Osteoblast (primary cell): Measurements from ENCODE around the gene RTL1. TPM values are rescaled to one million over a fixed set of nuclear protein-coding genes. Genes with fewer than 3 reads are reported as not detected.

Source experiments
- DNase-seq: peaks from one replicate; pipeline ENCODE4 v3.0.0; 2011; ENCODE audit warnings: low spot score, mixed read lengths; ENCODE audit not compliant: insufficient read length; ENCODE audit errors: missing footprints
- H2AFZ ChIP-seq: 2 replicates; pipeline ENCODE4 v1.6.0; 2011; ENCODE audit warnings: mild to moderate bottlenecking, low read length
- H3K27ac ChIP-seq: 2 replicates; pipeline ENCODE4 v1.5.1; 2011; ENCODE audit warnings: mild to moderate bottlenecking, low read depth, low read length, moderate library complexity
- H3K27me3 ChIP-seq: 2 replicates; pipeline ENCODE4 v1.6.0; 2012; ENCODE audit warnings: mild to moderate bottlenecking, control low read depth, inconsistent platforms, low read length, moderate library complexity; ENCODE audit not compliant: insufficient read depth
- H3K36me3 ChIP-seq: 2 replicates; pipeline ENCODE4 v1.5.1; 2011; ENCODE audit warnings: mild to moderate bottlenecking, low read length, control low read depth, moderate library complexity; ENCODE audit not compliant: insufficient read depth
- H3K4me1 ChIP-seq: 2 replicates; pipeline ENCODE4 v1.5.1; 2011; ENCODE audit warnings: mild to moderate bottlenecking, low read length, control low read depth, moderate library complexity; ENCODE audit not compliant: insufficient read depth
- H3K4me2 ChIP-seq: 2 replicates; pipeline ENCODE4 v1.6.0; 2011; ENCODE audit warnings: mild to moderate bottlenecking, low read length; ENCODE audit not compliant: insufficient read depth
- H3K4me3 ChIP-seq: fragments of 200-600 bp; sonication (generic); 3 replicates; pipeline ENCODE4 v1.5.1; 2012; ENCODE audit warnings: mild to moderate bottlenecking, low read length, inconsistent platforms; ENCODE audit not compliant: insufficient read depth
- H3K79me2 ChIP-seq: 2 replicates; pipeline ENCODE4 v1.6.0; 2012; ENCODE audit warnings: mild to moderate bottlenecking, low read length, control low read depth, inconsistent platforms; ENCODE audit not compliant: insufficient read depth
- H3K9me3 ChIP-seq: 2 replicates; pipeline ENCODE4 v1.5.1; 2011; ENCODE audit warnings: low read depth, low read length, control low read depth
- H4K20me1 ChIP-seq: 2 replicates; pipeline ENCODE4 v1.6.0; 2012; ENCODE audit warnings: mild to moderate bottlenecking, low read length, control low read depth; ENCODE audit not compliant: insufficient read depth
- total RNA-seq: library from RNA; depleted of rRNA; stranded (reverse); fragments of >200 nt; gene quantifications from 2 replicates; pipeline ENCODE4 v1.2.3, GENCODE V29; 2012
- TF ChIP-seq, protein P1 (sequence below): IDR thresholded peaks from 2 replicates; pipeline ENCODE4 v1.5.1; 2011; ENCODE audit warnings: mild to moderate bottlenecking, low read depth, low read length, moderate library complexity; ENCODE audit errors: extremely low read depth

Gene RTL1
- total RNA-seq, 1 donor: not detected

DNA sequence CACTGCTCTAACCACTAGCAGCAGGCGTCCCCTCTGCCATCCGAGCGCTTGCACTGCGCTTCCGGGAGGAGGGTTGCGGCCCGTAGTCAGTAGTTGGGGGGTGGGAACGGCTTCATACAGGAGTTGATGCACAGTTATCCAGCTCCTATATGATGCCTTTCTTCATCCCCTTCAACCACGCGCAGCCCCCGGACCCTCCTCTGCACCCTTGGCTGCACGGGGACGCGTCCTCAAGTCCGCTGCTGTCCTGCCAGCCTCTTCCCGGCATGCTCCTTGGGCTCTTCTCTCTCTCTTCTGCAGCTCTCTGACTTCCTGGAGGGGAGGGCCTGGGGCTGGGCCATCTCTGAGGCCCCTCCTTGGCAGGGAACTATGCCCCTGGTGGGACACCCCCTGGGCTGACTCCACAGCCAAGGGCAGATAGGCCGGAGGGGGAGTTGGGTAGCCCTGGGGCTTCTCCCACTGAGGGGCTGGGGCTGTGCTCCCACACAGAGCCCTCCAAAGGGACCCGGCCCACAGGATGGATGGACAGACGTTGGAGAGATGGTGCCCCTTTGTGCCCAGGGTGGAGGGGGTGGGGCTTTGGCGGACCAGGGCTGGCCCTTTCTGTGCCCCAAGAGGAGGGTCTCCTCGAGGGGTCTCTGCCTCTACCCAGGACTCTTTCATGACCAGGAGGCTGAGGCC lies 29.0 kb downstream of the RTL1 start:
- no peaks in the 10 kb centered on the region for H3K9me3 ChIP-seq

DNA sequence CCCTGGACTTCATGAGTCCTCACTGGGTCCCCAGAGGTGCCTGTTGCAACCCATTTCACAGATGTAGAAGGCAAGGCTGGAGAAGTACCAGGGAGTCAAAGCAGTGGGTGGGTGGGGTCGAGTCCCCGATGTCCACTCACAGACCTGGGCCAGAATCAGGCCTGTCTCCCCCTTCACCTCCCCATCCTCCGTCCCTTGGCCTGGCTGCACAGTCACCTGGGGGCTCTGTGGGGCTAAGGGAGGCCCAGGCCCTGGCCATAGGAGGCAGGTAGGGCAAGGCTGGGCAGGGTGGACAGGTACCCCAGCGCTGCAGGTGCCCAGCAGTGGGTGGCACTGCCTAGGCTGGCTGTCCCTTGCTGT lies 29.5 kb downstream of the RTL1 start:
- no peak for DNase-seq
- H3K4me3 ChIP-seq: no peak overlapping the region
- H3K4me1 ChIP-seq: no peaks in the 10 kb centered on the region
- no peak overlapping the region for H3K27ac ChIP-seq
- H3K79me2 ChIP-seq: peaks cover 60% of the 10 kb centered on the region
- no peak overlapping the region for H2AFZ ChIP-seq
- H4K20me1 ChIP-seq: peaks cover 58% of the 10 kb centered on the region
- no peaks in the 10 kb centered on the region for H3K27me3 ChIP-seq
- H3K9me3 ChIP-seq: no peaks in the 10 kb centered on the region
- H3K4me2 ChIP-seq: no peak overlapping the region
- TF ChIP-seq, protein P1, sequence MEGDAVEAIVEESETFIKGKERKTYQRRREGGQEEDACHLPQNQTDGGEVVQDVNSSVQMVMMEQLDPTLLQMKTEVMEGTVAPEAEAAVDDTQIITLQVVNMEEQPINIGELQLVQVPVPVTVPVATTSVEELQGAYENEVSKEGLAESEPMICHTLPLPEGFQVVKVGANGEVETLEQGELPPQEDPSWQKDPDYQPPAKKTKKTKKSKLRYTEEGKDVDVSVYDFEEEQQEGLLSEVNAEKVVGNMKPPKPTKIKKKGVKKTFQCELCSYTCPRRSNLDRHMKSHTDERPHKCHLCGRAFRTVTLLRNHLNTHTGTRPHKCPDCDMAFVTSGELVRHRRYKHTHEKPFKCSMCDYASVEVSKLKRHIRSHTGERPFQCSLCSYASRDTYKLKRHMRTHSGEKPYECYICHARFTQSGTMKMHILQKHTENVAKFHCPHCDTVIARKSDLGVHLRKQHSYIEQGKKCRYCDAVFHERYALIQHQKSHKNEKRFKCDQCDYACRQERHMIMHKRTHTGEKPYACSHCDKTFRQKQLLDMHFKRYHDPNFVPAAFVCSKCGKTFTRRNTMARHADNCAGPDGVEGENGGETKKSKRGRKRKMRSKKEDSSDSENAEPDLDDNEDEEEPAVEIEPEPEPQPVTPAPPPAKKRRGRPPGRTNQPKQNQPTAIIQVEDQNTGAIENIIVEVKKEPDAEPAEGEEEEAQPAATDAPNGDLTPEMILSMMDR: no peak
- peaks cover 6% of the 10 kb centered on the region for H3K36me3 ChIP-seq

More for the DNA sequence above, 29.0 kb downstream of the RTL1 start:
- no peak for DNase-seq
- Histone ChIP-seq H3K27ac (no peak overlapping the region), H2AFZ (no peak overlapping the region), H3K4me1 (no peaks in the 10 kb centered on the region), H4K20me1 (peaks cover 58% of the 10 kb centered on the region), H3K27me3 (no peaks in the 10 kb centered on the region), H3K4me2 (no peak overlapping the region), H3K79me2 (peaks cover 66% of the 10 kb centered on the region), H3K4me3 (no peak overlapping the region), H3K36me3 (peaks cover 6% of the 10 kb centered on the region)
- TF ChIP-seq, protein P1: no peak

DNA sequence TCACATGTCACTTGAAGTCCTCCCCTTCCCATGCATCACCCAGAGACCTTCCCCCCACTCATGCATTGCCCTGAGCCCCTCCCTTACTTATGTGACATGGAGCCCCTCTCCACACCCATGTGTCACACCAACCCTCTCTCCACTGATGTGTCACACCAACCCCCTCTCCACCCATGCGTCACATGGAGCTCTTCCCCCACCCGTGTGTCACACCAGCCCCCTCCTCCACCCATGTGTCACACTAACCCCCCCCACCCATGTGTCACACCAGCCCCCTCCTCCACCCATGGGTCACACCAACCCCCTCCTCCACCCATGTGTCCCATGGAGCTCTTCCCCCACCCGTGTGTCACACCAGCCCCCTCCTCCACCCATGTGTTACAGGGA lies 30.4 kb downstream of the RTL1 start:
- H4K20me1 ChIP-seq: peaks cover 57% of the 10 kb centered on the region
- no peak overlapping the region for H3K4me3 ChIP-seq
- peak; percentile 88 for DNase-seq
- H3K79me2 ChIP-seq: peaks cover 58% of the 10 kb centered on the region
- no peak overlapping the region for H2AFZ ChIP-seq
- H3K4me1 ChIP-seq: no peaks in the 10 kb centered on the region
- H3K4me2 ChIP-seq: no peak overlapping the region
- no peaks in the 10 kb centered on the region for H3K9me3 ChIP-seq
- TF ChIP-seq, protein P1: no peak
- H3K27me3 ChIP-seq: no peaks in the 10 kb centered on the region
- peaks cover 12% of the 10 kb centered on the region for H3K36me3 ChIP-seq
- peak overlapping the region; percentile 13 for H3K27ac ChIP-seq

DNA sequence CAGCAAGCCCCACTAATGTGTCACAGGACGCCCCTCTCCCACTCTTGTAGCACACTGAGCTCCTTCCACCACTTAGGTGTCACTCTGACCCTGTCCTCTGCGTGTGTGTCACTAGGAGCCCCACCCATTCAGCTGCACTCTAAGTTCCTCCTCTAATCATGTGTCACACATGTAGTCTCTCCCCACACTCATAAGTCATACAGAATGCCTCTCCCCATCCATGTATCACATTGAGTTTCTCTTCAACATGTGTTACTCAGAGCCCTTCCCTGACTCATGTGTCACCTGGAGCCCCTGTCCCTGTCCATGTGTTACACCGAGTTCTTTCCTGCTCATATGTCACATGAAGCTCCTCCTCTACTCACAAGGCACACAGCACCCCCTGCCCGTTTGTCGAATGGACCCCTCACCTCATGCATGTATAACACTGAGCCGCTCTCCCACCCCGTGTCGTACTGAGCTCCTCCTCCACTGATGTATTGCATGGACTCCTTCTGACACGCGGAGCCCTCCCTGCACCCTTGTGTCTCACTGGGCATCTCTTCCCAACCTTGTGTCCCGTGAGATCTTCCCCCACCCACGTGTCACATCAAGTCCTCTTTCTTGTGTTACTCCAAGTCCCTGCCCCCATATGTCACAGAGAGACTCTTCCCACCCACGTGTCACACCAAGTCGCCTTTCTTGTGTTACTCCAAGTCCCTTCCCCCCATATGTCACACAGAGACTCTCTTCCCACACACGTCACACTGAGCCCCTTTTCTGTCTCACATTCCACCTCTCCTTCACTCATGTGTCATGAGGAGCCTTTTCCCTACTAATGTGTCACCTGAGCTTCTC lies 31.0 kb downstream of the RTL1 start:
- H3K79me2 ChIP-seq: peaks cover 54% of the 10 kb centered on the region
- no peaks in the 10 kb centered on the region for H3K4me1 ChIP-seq
- no peak overlapping the region for H2AFZ ChIP-seq
- H3K36me3 ChIP-seq: peaks cover 13% of the 10 kb centered on the region
- TF ChIP-seq, protein P1: no peak
- peak overlapping the region; percentile 13 for H3K27ac ChIP-seq
- no peaks in the 10 kb centered on the region for H3K9me3 ChIP-seq
- no peak overlapping the region for H3K4me3 ChIP-seq
- H3K27me3 ChIP-seq: no peaks in the 10 kb centered on the region
- H3K4me2 ChIP-seq: no peak overlapping the region
- H4K20me1 ChIP-seq: peaks cover 56% of the 10 kb centered on the region
- DNase-seq: peak; percentile 93
